ENCODE measurements around the gene LLGL2.

Gene LLGL2

GRCh38 chr17:75492555-75493168 lies 32.8 kb upstream of the LLGL2 start:
- DNase-seq = no peak

GRCh38 chr17:75493476-75494129 lies 31.9 kb upstream of the LLGL2 start:
- no peak for DNase-seq

- no peak for DNase-seq
Observed at GRCh38 chr17:75494326-75494877, 31.1 kb upstream of the LLGL2 start.

GRCh38 chr17:75496005-75496404 lies 29.5 kb upstream of the LLGL2 start:
- no peak for DNase-seq

GRCh38 chr17:75498039-75498725 lies 27.3 kb upstream of the LLGL2 start:
- DNase-seq = no peak

- DNase-seq = no peak
Observed at GRCh38 chr17:75498726-75499213, 26.7 kb upstream of the LLGL2 start.

- no peak for DNase-seq
Observed at GRCh38 chr17:75499313-75500022, 26.0 kb upstream of the LLGL2 start.

DNA sequence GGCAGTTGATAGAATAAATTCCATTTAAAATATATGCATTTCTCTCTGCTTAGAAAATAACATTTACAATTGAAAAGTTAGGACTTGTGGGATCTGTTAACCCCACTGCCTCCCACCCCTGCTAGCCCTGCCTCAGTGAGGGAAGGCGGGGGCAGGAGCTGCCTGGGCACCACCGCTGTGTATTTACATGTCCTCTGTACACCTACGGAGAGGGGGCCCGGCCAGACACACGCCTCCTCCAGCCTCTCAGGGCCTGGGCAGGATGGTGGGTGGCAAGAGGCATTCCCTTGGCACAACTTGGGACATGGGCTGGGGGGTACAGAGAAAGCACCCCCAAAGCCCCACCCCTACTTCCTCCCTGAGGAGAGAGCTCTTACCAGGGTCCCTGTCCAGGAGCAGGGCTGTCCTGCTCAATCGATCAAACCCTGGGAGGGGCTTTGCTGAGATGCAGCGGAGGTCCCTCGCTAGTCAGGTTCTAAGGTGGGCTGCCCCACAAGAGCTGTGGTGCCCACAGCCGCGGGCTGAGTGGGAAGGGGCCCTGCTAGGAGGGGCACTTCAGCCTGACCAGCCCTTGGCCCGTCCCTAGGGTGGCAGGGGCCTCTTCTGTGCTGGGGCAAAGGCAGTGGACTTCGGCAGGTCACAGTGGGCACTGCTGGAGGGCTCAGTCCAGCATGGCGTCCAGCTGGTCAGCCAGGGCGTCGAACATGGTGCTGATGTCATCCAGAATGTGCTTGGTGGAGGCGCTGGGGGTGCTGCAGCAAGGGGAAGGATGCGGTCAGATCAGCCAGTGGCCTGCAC lies 24.9 kb upstream of the LLGL2 start:
- DNase-seq = no peak

GRCh38 chr17:75501378-75502071 lies 24.0 kb upstream of the LLGL2 start:
- no peak for DNase-seq

- DNase-seq = no peak
Observed at GRCh38 chr17:75502072-75502720, 23.3 kb upstream of the LLGL2 start.

- DNase-seq = no peak
Observed at GRCh38 chr17:75502721-75503329, 22.7 kb upstream of the LLGL2 start.

DNA sequence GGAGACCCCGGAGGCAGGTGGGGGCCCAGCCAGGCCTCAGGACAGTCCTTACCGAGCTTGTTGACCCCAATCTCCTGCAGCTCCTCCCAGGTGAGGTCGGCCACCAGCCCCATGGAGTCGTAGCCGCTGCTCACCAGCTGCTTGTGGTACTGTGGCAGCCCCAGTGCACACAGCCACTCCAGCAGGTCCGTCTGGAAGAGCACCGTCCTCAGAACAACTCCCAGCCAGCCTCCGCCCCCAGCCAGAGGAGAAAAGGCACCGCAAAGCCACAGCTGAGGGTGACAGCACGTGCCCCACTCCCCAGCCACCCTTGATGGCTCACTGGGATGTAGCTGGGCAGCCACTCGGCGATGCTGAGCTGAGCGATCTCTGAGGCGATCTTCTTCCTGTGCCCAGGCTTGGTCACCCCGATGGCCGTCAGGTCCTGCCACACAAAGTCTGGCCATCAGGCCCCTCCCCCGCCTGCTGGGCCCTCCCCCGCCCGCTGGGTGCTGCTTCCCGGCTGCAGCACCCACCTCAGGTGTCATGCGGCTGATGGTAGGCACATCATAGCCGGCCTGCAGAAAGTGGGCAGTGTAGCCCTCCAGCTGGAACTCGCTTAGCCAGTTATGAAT lies 22.1 kb upstream of the LLGL2 start:
- DNase-seq = no peak

DNA sequence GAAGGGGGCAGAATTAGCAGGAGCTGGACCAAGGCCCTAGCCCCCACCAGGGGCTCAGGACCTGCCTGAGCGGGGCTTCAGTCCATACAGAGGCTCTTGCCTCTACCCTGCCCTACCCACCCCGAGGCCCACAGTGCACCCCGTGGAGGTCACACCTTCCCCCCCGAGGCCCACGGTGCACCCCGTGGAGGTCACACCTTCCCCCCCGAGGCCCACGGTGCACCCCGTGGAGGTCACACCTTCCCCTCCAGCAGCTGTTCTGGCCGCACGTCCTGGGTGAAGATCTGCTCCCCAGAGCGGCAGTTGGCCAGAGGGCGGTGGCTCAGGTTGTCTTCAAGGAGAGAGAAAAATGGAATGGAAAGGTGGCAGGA lies 21.5 kb upstream of the LLGL2 start:
- no peak for DNase-seq

- DNase-seq = no peak
Observed at GRCh38 chr17:75504347-75505151, 20.9 kb upstream of the LLGL2 start.

- DNase-seq = no peak
Observed at GRCh38 chr17:75505152-75505409, 20.4 kb upstream of the LLGL2 start.

DNA sequence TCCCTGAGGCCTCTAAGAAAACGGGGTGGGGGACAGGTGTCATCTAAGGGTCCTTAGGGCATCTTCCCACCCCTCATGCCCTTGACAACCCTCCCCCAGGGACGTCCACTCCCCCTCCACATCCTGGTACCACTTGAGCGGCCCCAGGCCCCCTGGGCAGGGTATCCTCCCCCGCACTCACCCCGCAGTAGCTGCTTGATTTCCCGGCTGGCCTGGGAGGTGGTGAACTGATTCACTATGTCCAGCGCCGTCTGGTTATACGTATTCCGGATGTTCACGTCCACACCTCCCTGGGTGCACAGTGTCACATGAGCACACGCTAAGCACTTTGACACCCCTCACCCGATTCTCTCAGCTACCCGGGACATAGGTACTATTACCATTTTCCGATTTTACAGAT lies 19.9 kb upstream of the LLGL2 start:
- no peak for DNase-seq

DNA sequence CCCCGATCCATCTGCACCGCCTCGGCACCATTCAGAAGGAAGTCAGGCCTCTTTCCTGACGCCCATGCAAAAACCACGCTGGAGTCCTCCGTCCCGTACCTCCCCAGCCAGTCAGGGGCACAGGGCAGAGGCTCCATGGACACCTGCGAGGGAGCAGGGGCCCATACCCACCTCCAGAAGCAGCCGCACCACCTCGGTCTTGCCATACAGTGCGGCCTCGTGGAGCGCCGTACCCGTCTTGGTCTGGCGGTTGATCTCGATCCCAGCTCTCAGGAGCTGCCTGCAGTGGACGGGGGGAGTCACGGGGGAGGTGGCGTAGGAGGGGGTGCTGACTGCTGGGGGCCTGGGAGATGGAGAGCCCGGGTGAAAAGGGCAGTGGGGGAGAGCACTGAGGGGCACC lies 19.4 kb upstream of the LLGL2 start:
- DNase-seq = no peak

GRCh38 chr17:75506888-75507287 lies 18.6 kb upstream of the LLGL2 start:
- DNase-seq = no peak

Measured in NCI-H2029 treated with DMSO at 0.1 percent for 48 hours (cell line).